ENCODE measurements around the gene PAM16.
"Not testable (repeated sequence)": the region's sequence is repeated elsewhere in the genome, so short reads cannot be mapped to it uniquely, and the experiment has no call there.

PAM16 gene

DNA sequence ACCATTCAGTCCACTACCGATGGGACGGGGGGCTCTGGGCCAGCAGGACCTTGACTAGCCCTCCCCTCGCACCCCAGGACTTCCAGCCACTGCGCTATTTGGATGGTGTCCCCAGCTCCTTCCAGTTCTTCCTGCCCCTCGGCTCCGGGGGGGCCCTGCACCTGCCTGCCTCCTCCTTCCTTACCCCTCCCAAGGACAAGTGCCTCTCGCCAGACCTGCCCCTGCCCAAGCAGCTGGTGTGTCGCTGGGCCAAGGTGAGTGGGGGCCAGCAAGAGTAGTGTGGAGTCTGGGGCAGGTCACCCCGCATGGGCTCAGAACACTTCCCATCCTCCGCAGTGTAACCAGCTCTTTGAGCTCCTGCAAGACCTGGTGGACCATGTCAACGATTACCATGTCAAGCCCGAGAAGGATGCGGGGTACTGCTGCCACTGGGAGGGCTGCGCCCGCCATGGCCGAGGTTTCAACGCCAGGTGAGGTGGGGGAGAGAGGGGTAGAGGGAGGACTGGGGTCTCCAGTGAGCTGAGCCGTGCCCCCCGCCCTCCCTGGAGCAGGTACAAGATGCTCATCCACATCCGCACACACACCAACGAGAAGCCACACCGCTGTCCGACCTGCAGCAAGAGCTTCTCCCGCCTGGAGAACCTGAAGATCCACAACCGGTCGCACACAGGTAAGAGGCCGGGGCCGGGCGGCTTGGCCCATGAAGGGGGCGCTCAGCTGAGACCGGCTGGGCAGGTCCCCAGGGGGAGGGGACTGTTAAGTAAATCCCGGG is 16.2 kb downstream of the PAM16 start:
- DNase-seq (ENCODE audit: low spot score), result no peak

GRCh38 chr16:4333714-4334113 is 17.4 kb downstream of the PAM16 start:
- not testable (repeated sequence) for DNase-seq (ENCODE audit: low spot score)

GRCh38 chr16:4333308-4333638 is 17.8 kb downstream of the PAM16 start:
- DNase-seq (ENCODE audit: low spot score), result no peak

GRCh38 chr16:4332623-4333307 is 18.4 kb downstream of the PAM16 start:
- DNase-seq (ENCODE audit: low spot score), result no peak

GRCh38 chr16:4332083-4332482 is 19.0 kb downstream of the PAM16 start:
- no peak for DNase-seq (ENCODE audit: low spot score)

DNA sequence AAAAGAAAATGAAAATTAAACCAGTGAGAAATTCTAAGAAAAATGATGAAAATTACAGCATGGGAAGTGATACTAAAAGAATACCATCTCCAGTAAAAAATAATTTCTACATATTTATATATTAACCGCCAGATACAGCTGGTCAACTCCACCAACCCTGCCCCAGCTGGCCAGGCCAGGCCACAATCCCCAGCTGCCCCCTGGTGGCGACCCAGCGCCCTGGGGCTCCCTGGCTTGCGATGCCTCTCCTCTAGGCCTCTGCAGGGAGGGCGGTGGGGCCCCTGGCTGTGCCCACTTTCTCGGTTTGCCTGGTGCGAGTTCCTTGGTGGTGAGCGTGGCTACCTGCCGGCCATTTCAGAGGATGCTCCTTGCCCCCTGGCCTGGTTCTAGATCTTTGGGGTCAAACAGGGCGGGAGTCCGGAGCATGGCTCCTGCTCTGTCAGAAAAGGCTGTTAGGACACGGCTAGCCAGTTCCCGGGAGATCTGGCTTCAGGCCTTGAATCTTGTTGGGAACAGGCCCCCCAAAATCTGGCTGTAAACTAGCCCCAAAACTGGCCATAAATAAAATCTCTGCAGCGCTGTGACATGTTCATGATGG is 20.7 kb downstream of the PAM16 start:
- DNase-seq (ENCODE audit: low spot score), result peak; percentile 62

DNA sequence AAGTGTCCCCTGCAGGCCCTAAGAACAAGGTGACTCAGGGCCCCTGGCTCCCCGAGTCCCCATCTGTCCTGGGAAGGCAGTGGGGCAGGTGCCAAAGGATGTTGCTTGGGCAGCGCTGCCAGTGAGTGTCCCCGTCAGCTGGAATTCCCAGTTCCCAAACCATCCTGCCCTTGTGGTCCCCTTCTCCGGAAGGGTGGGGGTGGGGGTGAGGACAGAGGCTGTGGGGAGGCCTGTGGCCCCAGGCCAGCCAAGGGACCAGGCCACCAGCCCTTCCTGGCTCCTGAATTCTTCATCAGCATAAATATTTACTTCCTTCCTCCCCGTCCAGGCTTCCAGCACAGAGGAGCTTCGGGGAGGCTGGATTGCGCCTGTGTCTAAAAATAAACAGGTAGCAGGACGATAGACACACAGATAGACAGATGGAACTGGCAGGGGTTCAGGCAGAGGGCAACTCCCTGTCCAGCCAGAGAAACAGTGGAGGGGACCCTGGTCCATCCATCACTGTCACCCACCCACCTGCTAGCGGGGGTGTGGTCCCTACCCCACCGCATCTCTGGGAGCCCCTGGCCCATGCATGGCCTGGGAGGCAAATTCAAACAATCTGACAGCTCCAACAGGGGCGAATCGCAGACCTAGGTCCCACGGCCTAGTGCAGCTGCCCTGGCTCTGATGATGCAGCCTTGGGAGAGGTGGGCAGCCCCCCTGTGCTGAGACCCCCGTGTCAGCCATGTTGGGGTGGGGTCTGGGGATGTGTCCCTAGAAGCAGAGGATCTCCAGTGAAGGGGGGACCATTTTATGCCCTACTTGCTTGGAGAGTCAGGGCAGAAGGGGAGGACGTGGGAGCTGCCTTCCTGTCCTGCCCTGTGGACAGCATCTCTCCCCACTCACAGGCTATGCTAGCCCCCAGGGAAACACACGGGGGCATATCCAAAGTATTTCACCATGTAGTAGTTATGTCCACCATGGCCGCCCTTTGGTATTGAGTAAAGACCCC is 22.0 kb downstream of the PAM16 start:
- DNase-seq (ENCODE audit: low spot score), result no peak

GRCh38 chr16:4328046-4328781 is 22.9 kb downstream of the PAM16 start:
- peak; percentile 46 for DNase-seq (ENCODE audit: low spot score)

GRCh38 chr16:4327386-4328045 is 23.6 kb downstream of the PAM16 start:
- DNase-seq (ENCODE audit: low spot score), result no peak

DNA sequence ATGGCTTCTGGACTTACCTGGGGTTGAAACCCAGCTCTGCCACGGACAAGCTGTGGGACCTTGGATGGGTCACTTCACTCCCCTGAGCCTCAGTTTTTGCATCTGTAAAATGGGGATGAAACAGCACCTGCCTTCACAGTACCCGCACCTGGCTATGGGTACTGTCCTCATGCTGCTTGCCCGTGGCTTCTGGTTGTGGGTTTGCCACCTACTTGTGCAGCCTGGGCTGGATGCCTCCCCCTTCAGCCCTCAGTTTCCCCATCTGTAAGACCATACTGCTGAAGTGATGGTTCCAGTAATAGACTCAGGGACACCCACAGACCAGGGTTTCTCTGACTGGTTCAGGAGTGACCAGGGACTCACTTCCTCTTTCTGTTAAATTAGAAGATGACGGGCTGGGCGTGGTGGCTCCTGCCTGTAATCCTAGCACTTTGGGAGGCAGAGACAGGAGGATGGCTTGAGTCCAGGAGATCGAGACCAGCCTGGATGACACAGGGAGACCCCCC is 25.8 kb downstream of the PAM16 start:
- no peak for DNase-seq (ENCODE audit: low spot score)

- no peak for DNase-seq (ENCODE audit: low spot score)
Measured at GRCh38 chr16:4324492-4325252, 26.4 kb downstream of the PAM16 start.

DNA sequence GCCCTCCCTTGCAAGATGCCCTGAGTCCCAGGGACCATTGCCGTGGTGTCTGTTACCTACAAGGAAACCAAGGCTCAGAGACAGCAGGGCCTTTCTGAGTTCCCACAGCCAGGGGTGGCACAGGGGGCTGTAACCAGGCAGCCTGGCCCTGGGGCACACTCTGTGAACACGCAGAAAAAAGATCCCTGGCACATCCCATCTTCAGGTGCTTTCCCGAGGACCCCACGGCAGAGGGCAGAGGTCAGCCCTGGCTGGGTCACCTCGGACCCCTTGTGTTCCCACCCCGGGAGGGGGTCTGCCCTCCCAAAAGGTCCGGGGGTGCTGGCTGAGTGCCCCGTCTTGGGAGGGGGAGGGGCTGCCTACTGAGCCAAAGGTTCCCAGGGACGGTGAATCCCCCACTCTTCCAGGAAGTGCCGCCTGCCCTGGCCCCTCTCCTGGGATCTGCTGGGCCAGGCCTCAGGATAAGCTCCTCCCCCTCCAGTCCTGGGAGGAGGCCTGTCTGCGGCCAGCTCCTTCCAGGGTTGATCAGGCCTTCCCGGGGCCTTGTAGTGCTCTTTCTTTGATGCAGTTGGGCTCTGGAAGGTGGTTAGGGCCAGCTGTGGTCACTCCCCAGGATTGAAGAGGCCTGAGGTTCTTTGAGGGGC is 27.2 kb downstream of the PAM16 start:
- no peak for DNase-seq (ENCODE audit: low spot score)

- DNase-seq (ENCODE audit: low spot score), result no peak
Measured at GRCh38 chr16:4323071-4323844, 27.9 kb downstream of the PAM16 start.

- DNase-seq (ENCODE audit: low spot score), result no peak
Measured at GRCh38 chr16:4322121-4323052, 28.7 kb downstream of the PAM16 start.

GRCh38 chr16:4321286-4322120 is 29.6 kb downstream of the PAM16 start:
- DNase-seq (ENCODE audit: low spot score), result no peak

- no peak for DNase-seq (ENCODE audit: low spot score)
Measured at GRCh38 chr16:4320571-4321137, 30.5 kb downstream of the PAM16 start.

All from CD4-positive, alpha-beta T cell treated with Interleukin-6 at 100 ng/mL for 8 hours (primary cell).